ENCODE results near the gene NGDN.
A peak's percentile ranks its signal among the peaks of the same experiment; 100 is the strongest.

Gene NGDN

GRCh38 chr14:23465261-23465660 lies 4.2 kb upstream of the NGDN start:
- no peak for FAIRE-seq

GRCh38 chr14:23468704-23469126 lies 788 bp upstream of the NGDN start:
- FAIRE-seq = no peak
- DNase-seq (ENCODE audit: extremely low spot score, insufficient read length, low read depth) = no peak

More at GRCh38 chr14:23465261-23465660, 4.2 kb upstream of the NGDN start:
- no peak for DNase-seq (ENCODE audit: extremely low spot score, insufficient read length, low read depth)

- no peak for DNase-seq (ENCODE audit: extremely low spot score, insufficient read length, low read depth)
- no peak for FAIRE-seq
These were observed 452 bp downstream of the NGDN start for GRCh38 chr14:23469906-23470403.

GRCh38 chr14:23470947-23471346 lies 1.4 kb downstream of the NGDN start:
- no peak for FAIRE-seq
- DNase-seq (ENCODE audit: extremely low spot score, insufficient read length, low read depth) = no peak

- no peak for DNase-seq (ENCODE audit: extremely low spot score, insufficient read length, low read depth)
- FAIRE-seq = peak; percentile 73
These were observed 8.7 kb downstream of the NGDN start for GRCh38 chr14:23478109-23478759.

- DNase-seq (ENCODE audit: extremely low spot score, insufficient read length, low read depth) = no peak
These were observed 12.0 kb downstream of the NGDN start for GRCh38 chr14:23481362-23481970.

GRCh38 chr14:23481979-23482822 lies 12.7 kb downstream of the NGDN start:
- no peak for FAIRE-seq
- DNase-seq (ENCODE audit: extremely low spot score, insufficient read length, low read depth) = no peak

More at GRCh38 chr14:23481362-23481970, 12.0 kb downstream of the NGDN start:
- no peak for FAIRE-seq

GRCh38 chr14:23482823-23483148 lies 13.3 kb downstream of the NGDN start:
- no peak for FAIRE-seq
- DNase-seq (ENCODE audit: extremely low spot score, insufficient read length, low read depth) = no peak

GRCh38 chr14:23483236-23483854 lies 13.8 kb downstream of the NGDN start:
- DNase-seq (ENCODE audit: extremely low spot score, insufficient read length, low read depth) (no peak), FAIRE-seq (no peak)

GRCh38 chr14:23485326-23485725 lies 15.8 kb downstream of the NGDN start:
- FAIRE-seq (no peak), DNase-seq (ENCODE audit: extremely low spot score, insufficient read length, low read depth) (no peak)

- FAIRE-seq (no peak), DNase-seq (ENCODE audit: extremely low spot score, insufficient read length, low read depth) (no peak)
These were observed 16.5 kb downstream of the NGDN start for GRCh38 chr14:23486036-23486435.

- FAIRE-seq (no peak), DNase-seq (ENCODE audit: extremely low spot score, insufficient read length, low read depth) (no peak)
These were observed 17.7 kb downstream of the NGDN start for GRCh38 chr14:23487216-23487615.

- no peak for DNase-seq (ENCODE audit: extremely low spot score, insufficient read length, low read depth)
- FAIRE-seq = no peak
These were observed 23.2 kb downstream of the NGDN start for GRCh38 chr14:23492618-23493272.

GRCh38 chr14:23494223-23494622 lies 24.7 kb downstream of the NGDN start:
- DNase-seq (ENCODE audit: extremely low spot score, insufficient read length, low read depth) = no peak
- FAIRE-seq = no peak

- FAIRE-seq = no peak
- no peak for DNase-seq (ENCODE audit: extremely low spot score, insufficient read length, low read depth)
These were observed 42.7 kb downstream of the NGDN start for GRCh38 chr14:23512156-23512555.

- no peak for DNase-seq (ENCODE audit: extremely low spot score, insufficient read length, low read depth)
- no peak for FAIRE-seq
These were observed 43.7 kb downstream of the NGDN start for GRCh38 chr14:23513005-23513817.

GRCh38 chr14:23513818-23514643 lies 44.5 kb downstream of the NGDN start:
- FAIRE-seq (no peak), DNase-seq (ENCODE audit: extremely low spot score, insufficient read length, low read depth) (no peak)

- FAIRE-seq (no peak), DNase-seq (ENCODE audit: extremely low spot score, insufficient read length, low read depth) (no peak)
These were observed 45.1 kb downstream of the NGDN start for GRCh38 chr14:23514644-23514957.

Data from GM18507 (cell line).